GM12878 (cell line): ENCODE results near the gene CFAP54. TPM values are rescaled to one million over a fixed set of nuclear protein-coding genes. Genes with fewer than 3 reads are reported as not detected.

Experiments used
- ATAC-seq: fragments of 200-7000 bp; cut with Tn5 transposase; 3 replicates; pipeline ENCODE4 v1.9.1; 2020; ENCODE audit warnings: mild to moderate bottlenecking, moderate library complexity
- BruUV-seq: library from RNA; stranded (reverse); fragments of 400-500 nt; replicated peaks from 2 replicates; lab custom pipeline; 2021; lab: Mats Ljungman, UMichigan
- CTCF ChIA-PET: fragments of 300-600 bp; sonication (Branson Sonifier 250); formaldehyde crosslinking; extraction: SDS; loops from one replicate; lab custom pipeline; 2021; ENCODE audit warnings: inconsistent platforms; lab: Yijun Ruan, JAX
- POLR2A ChIA-PET: fragments of 350-600 bp; formaldehyde crosslinking; extraction: SDS; loops from one replicate; lab custom pipeline; 2021; ENCODE audit warnings: inconsistent platforms; lab: Charles Lee
- RAD21 ChIA-PET: fragments of 300-600 bp; sonication (Branson Sonifier 250); formaldehyde crosslinking; loops from one replicate; lab custom pipeline; 2023; ENCODE audit warnings: antibody characterized with exemption; ENCODE audit not compliant: unreplicated experiment; lab: Charles Lee
- SMC1A ChIA-PET: fragments of 300-600 bp; sonication (Branson Sonifier 250); formaldehyde crosslinking; loops from one replicate; lab custom pipeline; 2023; ENCODE audit not compliant: unreplicated experiment, uncharacterized antibody; lab: Charles Lee
- DNase-seq: peaks from one replicate; pipeline ENCODE4 v3.0.0-alpha.2; 2011; ENCODE audit warnings: low read depth, low spot score
- FAIRE-seq: peaks from 3 replicates; lab custom pipeline; 2011; peaks lifted over from hg19 to GRCh38; lab: Jason Lieb, UNC
- H2AFZ ChIP-seq: 2 replicates; pipeline ENCODE4 v1.6.0; 2011; ENCODE audit warnings: low read depth, low read length, control low read depth; ENCODE audit not compliant: control insufficient read depth
- H3K27ac ChIP-seq: 2 replicates; pipeline ENCODE4 v1.5.1; 2011; ENCODE audit warnings: control low read depth; ENCODE audit not compliant: control insufficient read depth, insufficient read depth
- H3K27me3 ChIP-seq, 2 experiments: replicated peaks in 1 of 2; 2 replicates each; pipeline versions ENCODE4 v1.6.0 to v1.6.1; 2011; ENCODE audit warnings: low read length in 1 of 2; ENCODE audit not compliant: control insufficient read depth in 2 of 2, insufficient read depth in 2 of 2
- H3K36me3 ChIP-seq, 2 experiments: 2 replicates each; pipeline ENCODE4 v1.5.1; 2011; ENCODE audit warnings: low read length in 1 of 2; ENCODE audit not compliant: control insufficient read depth in 2 of 2, insufficient read depth in 2 of 2
- H3K4me1 ChIP-seq: 2 replicates; pipeline ENCODE4 v1.6.1; 2011; ENCODE audit warnings: mild to moderate bottlenecking, low read length, moderate library complexity, mixed read lengths; ENCODE audit not compliant: control insufficient read depth, insufficient read depth
- H3K4me2 ChIP-seq: 2 replicates; pipeline ENCODE4 v1.6.0; 2011; ENCODE audit warnings: control low read depth; ENCODE audit not compliant: control insufficient read depth, insufficient read depth
- H3K4me3 ChIP-seq: fragments of 200-600 bp; sonication (generic); 2 replicates; pipeline ENCODE4 v1.5.1; 2016
- H3K79me2 ChIP-seq: 2 replicates; pipeline ENCODE4 v1.6.0; 2011; ENCODE audit warnings: low read length; ENCODE audit not compliant: control insufficient read depth, insufficient read depth
- H3K9ac ChIP-seq: 2 replicates; pipeline ENCODE4 v1.8.0; 2011; ENCODE audit warnings: low read length, control low read depth, mixed read lengths; ENCODE audit not compliant: control insufficient read depth, insufficient read depth
- H3K9me3 ChIP-seq: replicated peaks from 3 replicates; pipeline ENCODE4 v1.5.1; 2011; ENCODE audit warnings: mild to moderate bottlenecking, low read length; ENCODE audit not compliant: control insufficient read depth, insufficient read depth
- H4K20me1 ChIP-seq: 2 replicates; pipeline ENCODE4 v1.6.0; 2011; ENCODE audit not compliant: control insufficient read depth, insufficient read depth
- ELK1 ChIP-seq: IDR thresholded peaks from 2 replicates; pipeline ENCODE4 v1.6.1; 2012; ENCODE audit warnings: low read depth, low read length, improper control_type of control experiment
- HSF1 ChIP-seq: fragments of 150-350 bp; IDR thresholded peaks from 2 replicates; pipeline ENCODE4 v1.6.1; 2014; ENCODE audit warnings: mild to moderate bottlenecking, low read depth, low read length
- MEF2B ChIP-seq: fragments of 450-650 bp; IDR thresholded peaks from 2 replicates; pipeline ENCODE4 v1.6.1; 2018; ENCODE audit warnings: mild to moderate bottlenecking, moderate library complexity; ENCODE audit not compliant: partially characterized antibody, poor library complexity, severe bottlenecking
- MXI1 ChIP-seq: fragments of 150-350 bp; IDR thresholded peaks from 2 replicates; pipeline ENCODE4 v1.6.1; 2011; ENCODE audit warnings: low read depth, mild to moderate bottlenecking, inconsistent platforms, low read length, improper control_type of control experiment
- MYB ChIP-seq: fragments of 150-350 bp; IDR thresholded peaks from 2 replicates; pipeline ENCODE4 v1.6.1; 2014; ENCODE audit warnings: mild to moderate bottlenecking, low read depth, low read length, borderline replicate concordance
- NR2C1 ChIP-seq: fragments of 450-650 bp; IDR thresholded peaks from 2 replicates; pipeline ENCODE4 v1.6.1; 2017; ENCODE audit warnings: antibody characterized with exemption, mild to moderate bottlenecking, moderate library complexity
- REST ChIP-seq: IDR thresholded peaks from 2 replicates; pipeline ENCODE4 v1.6.1; 2012; ENCODE audit warnings: mild to moderate bottlenecking, low read depth, low read length
- ZBTB40 ChIP-seq: fragments of 450-650 bp; IDR thresholded peaks from 2 replicates; pipeline ENCODE4 v1.6.1; 2016; ENCODE audit warnings: mild to moderate bottlenecking, moderate library complexity, borderline replicate concordance
- ZNF24 ChIP-seq: fragments of 450-650 bp; IDR thresholded peaks from 2 replicates; pipeline ENCODE4 v1.6.1; 2017; ENCODE audit warnings: antibody characterized with exemption, mild to moderate bottlenecking
- WGBS: methylation state at CpG from one replicate; pipeline ENCODE4 v1.1.6; 2016; ENCODE audit warnings: low lambda C conversion rate; ENCODE audit not compliant: insufficient replicate concordance, insufficient coverage; ENCODE audit errors: missing lambda C conversion rate; 5-methylcytosine and 5-hydroxymethylcytosine counted together
- in situ Hi-C: fragments of 300-500 bp; cut with MboI; formaldehyde crosslinking; loops from 9 replicates; pipeline ENCODE4 v1.14.3; 2018; ENCODE audit warnings: mixed read lengths
- intact Hi-C: fragments of 100-400 bp; cut with micrococcal nuclease; formaldehyde crosslinking; loops from one replicate; pipeline ENCODE4 v1.14.2; 2022; ENCODE audit not compliant: unreplicated experiment
- polyA plus RNA-seq, 11 experiments: library from polyadenylated mRNA; depleted of rRNA in 4 of 11; unstranded in 6 of 11; stranded (reverse) in 5 of 11; fragments of >200 nt; fragmentation: Nextera tagmentation in 4 of 11; fragmentation: Illumina TruSeq in 1 of 11; extraction: Ambion mirVana in 4 of 11; extraction: Trizol in 1 of 11; gene quantifications; 1 replicate in 1 of 11; 2 replicates in 10 of 11; pipeline versions ENCODE4 v1.2.1 to v1.2.3, GENCODE V29; 2011 to 2016; ENCODE audit warnings: inconsistent platforms in 2 of 11, missing spikeins in 2 of 11, low read depth in 1 of 11
- total RNA-seq, 4 experiments: library from RNA; depleted of rRNA in 3 of 4; stranded (reverse); fragments of >200 nt in 3 of 4; fragmentation: Illumina TruSeq in 1 of 4; extraction: Trizol in 1 of 4; gene quantifications; 2 replicates each; pipeline versions ENCODE4 v1.2.1 to v1.2.3, GENCODE V29; 2013 to 2021

CFAP54 gene
- total and polyA plus RNA-seq, 10 of the 15 experiments (the other 5 are each of a cell fraction or from before 2014, with no cell fraction given), result 0.19 to 1.5 (median 0.56) TPM

- SMC1A ChIA-PET, result interaction anchor here (1.7 to 15.0 kb wide), 5 partner anchors 14 to 87 kb away, joined by 3 to 237 read pairs (median 18); partner anchors contain the start of gene CDK17
- in situ Hi-C loops (no loop called here), intact Hi-C loops (loop anchor here (2.0 to 5.0 kb wide), 2 partner anchors 89 to 150 kb away; no protein-coding TSS in a partner anchor)
- no peaks in the 10 kb centered on the region for H3K27me3 ChIP-seq
- ATAC-seq (no peak), DNase-seq (no peak), FAIRE-seq (no peak)
- H3K36me3 ChIP-seq, result no peaks in the 10 kb centered on the region
- POLR2A ChIA-PET, result no interaction called here
- RAD21 ChIA-PET, result interaction anchor here (5.4 kb wide), 1 partner anchor 27 kb away, joined by 118 read pairs; no protein-coding TSS in a partner anchor
- BruUV-seq, result no TSS peak
- no peak overlapping the region for H3K4me3 ChIP-seq
- H3K4me2 ChIP-seq, result no peak overlapping the region
- H3K4me1 ChIP-seq, result peaks cover 16% of the 10 kb centered on the region
- H3K9me3 ChIP-seq, result no peaks in the 10 kb centered on the region
- H4K20me1 ChIP-seq, result no peaks in the 10 kb centered on the region
- no peak overlapping the region for H2AFZ ChIP-seq
- WGBS, result 93% methylated on average over 3 of the region's 3 CpGs
- H3K79me2 ChIP-seq, result no peaks in the 10 kb centered on the region
- H3K9ac ChIP-seq, result no peak overlapping the region
- no peak overlapping the region for H3K27ac ChIP-seq
- CTCF ChIA-PET, result interaction anchor here (1.3 to 16.7 kb wide), 3 partner anchors 30 to 86 kb away, joined by 5 to 304 read pairs (median 9); partner anchors contain the start of gene CDK17
- no peak for TF ChIP-seq ZNF24
- no peak for TF ChIP-seq ZBTB40
- TF ChIP-seq MEF2B, result no peak
- TF ChIP-seq MYB, result no peak
- TF ChIP-seq REST, result no peak
- no peak for TF ChIP-seq MXI1
- no peak for TF ChIP-seq HSF1
- no peak for TF ChIP-seq NR2C1
- no peak for TF ChIP-seq ELK1
These were observed 1.7 kb upstream of the CFAP54 start for GRCh38 chr12:96487634-96488033.
